Breast epithelium (tissue), 4 donors: ENCODE results near the gene FMN1. TPM values are rescaled to one million over a fixed set of nuclear protein-coding genes. Genes with fewer than 3 reads are reported as not detected.

Source experiments
- DNase-seq, 2 donors: peaks; one replicate each; pipeline ENCODE4 v3.0.0-alpha.2; 2019; ENCODE audit warnings: low spot score in 2 of 2
- H3K27ac ChIP-seq, 2 donors: fragments of 200-600 bp; sonication (generic) in 1 of 2; one replicate each; pipeline ENCODE4 v1.5.1; 2016 to 2019; ENCODE audit warnings: mild to moderate bottlenecking in 1 of 2
- H3K27me3 ChIP-seq, 2 donors: fragments of 200-600 bp; sonication (generic) in 1 of 2; one replicate each; pipeline versions ENCODE4 v1.5.1 to v1.6.0; 2017 to 2019; ENCODE audit warnings: control low read depth in 1 of 2, mild to moderate bottlenecking in 1 of 2
- H3K36me3 ChIP-seq: fragments of 200-600 bp; one replicate; pipeline ENCODE4 v1.5.1; 2019
- H3K4me1 ChIP-seq, 2 donors: fragments of 200-600 bp; sonication (generic); one replicate each; pipeline ENCODE4 v1.5.1; 2016 to 2019; ENCODE audit warnings: control low read depth in 1 of 2
- H3K4me3 ChIP-seq, 3 donors: fragments of 200-600 bp; sonication (generic); 1 replicate in 2 of 3; 2 replicates in 1 of 3; pipeline ENCODE4 v1.5.1; 2016 to 2019; ENCODE audit warnings: mild to moderate bottlenecking in 3 of 3, moderate library complexity in 2 of 3
- H3K9me3 ChIP-seq, 2 donors: fragments of 200-600 bp; sonication (generic) in 1 of 2; one replicate each; pipeline ENCODE4 v1.5.1; 2016 to 2019; ENCODE audit warnings: control low read depth in 1 of 2
- CTCF ChIP-seq, 3 donors: fragments of 450-650 bp; IDR thresholded peaks; one replicate each; pipeline ENCODE4 v1.5.1; 2016 to 2017; ENCODE audit warnings: antibody characterized with exemption in 3 of 3, mild to moderate bottlenecking in 3 of 3, moderate library complexity in 3 of 3
- POLR2A ChIP-seq: fragments of 450-650 bp; IDR thresholded peaks from one replicate; pipeline ENCODE4 v1.6.1; 2016; ENCODE audit warnings: antibody characterized with exemption, mild to moderate bottlenecking, moderate library complexity
- POLR2AphosphoS5 ChIP-seq, 3 donors: sonication (generic); formaldehyde crosslinking; IDR thresholded peaks; one replicate each; pipeline ENCODE4 v1.6.1; 2017; ENCODE audit warnings: antibody characterized with exemption in 3 of 3
- intact Hi-C: fragments of 100-400 bp; cut with DNase I; formaldehyde crosslinking; loops from one replicate; pipeline ENCODE4 v1.15.1; 2023; ENCODE audit warnings: low total_unique reads
- total RNA-seq, 3 donors: library from RNA; depleted of rRNA; stranded (reverse); fragments of >200 nt; gene quantifications; one replicate each; pipeline ENCODE4 v1.1.0, GENCODE V29; 2016

The FMN1 gene
- total RNA-seq, 3 donors from 2014 or later = 33.1 to 56.8 (median 50.7) TPM

GRCh38 chr15:33034588-33034987 lies 159.9 kb downstream of the FMN1 start:
- Histone ChIP-seq H3K4me3 (no peak overlapping the region), H3K36me3 (no peaks in the 10 kb centered on the region), H3K27me3 (no peaks in the 10 kb centered on the region), H3K27ac (no peak overlapping the region), H3K9me3 (no peaks in the 10 kb centered on the region), H3K4me1 (no peaks in the 10 kb centered on the region)
- no peak for TF ChIP-seq POLR2A
- TF ChIP-seq POLR2AphosphoS5 (IDR thresholded peaks at IDR 0.05) = no peak
- no peak for TF ChIP-seq CTCF (IDR thresholded peaks at IDR 0.05)
- DNase-seq = no peak
- intact Hi-C loops = no loop called here

- intact Hi-C loops = no loop called here
- no peaks in the 10 kb centered on the region for H3K27me3 ChIP-seq
- H3K4me1 ChIP-seq = no peaks in the 10 kb centered on the region
- no peak for DNase-seq
- no peaks in the 10 kb centered on the region for H3K36me3 ChIP-seq
- TF ChIP-seq CTCF (IDR thresholded peaks at IDR 0.05) (no peak), POLR2AphosphoS5 (IDR thresholded peaks at IDR 0.05) (no peak), POLR2A (no peak)
- no peak overlapping the region for H3K27ac ChIP-seq
- H3K9me3 ChIP-seq = no peaks in the 10 kb centered on the region
- no peak overlapping the region for H3K4me3 ChIP-seq
These were observed 162.5 kb downstream of the FMN1 start for GRCh38 chr15:33032053-33032452.

GRCh38 chr15:33031324-33031821 lies 163.1 kb downstream of the FMN1 start:
- DNase-seq = no peak
- no peaks in the 10 kb centered on the region for H3K9me3 ChIP-seq
- no peaks in the 10 kb centered on the region for H3K27me3 ChIP-seq
- intact Hi-C loops = no loop called here
- no peaks in the 10 kb centered on the region for H3K36me3 ChIP-seq
- H3K4me3 ChIP-seq = no peak overlapping the region
- no peak overlapping the region for H3K27ac ChIP-seq
- no peak for TF ChIP-seq POLR2A
- TF ChIP-seq POLR2AphosphoS5 (IDR thresholded peaks at IDR 0.05) = no peak
- TF ChIP-seq CTCF (IDR thresholded peaks at IDR 0.05) = no peak
- no peaks in the 10 kb centered on the region for H3K4me1 ChIP-seq

DNA sequence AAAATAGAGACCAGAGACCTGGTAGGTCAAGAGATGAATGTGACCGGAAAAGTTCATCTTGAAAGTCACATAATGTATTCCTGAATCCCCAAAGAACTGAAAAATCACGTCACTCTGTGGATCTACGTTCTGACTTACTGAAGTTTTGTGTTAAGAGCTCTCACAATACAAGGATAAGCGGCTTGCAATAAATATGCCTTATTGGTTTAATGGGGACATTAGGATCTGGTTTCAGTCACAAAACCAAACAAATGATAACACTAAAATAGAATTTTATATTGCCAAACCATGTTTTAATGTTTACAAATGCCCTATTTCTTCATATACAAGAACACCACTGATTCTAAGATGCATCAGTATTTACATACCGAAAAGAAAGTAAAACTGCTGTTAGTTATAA lies 164.2 kb downstream of the FMN1 start:
- Histone ChIP-seq H3K9me3 (no peaks in the 10 kb centered on the region), H3K27me3 (no peaks in the 10 kb centered on the region), H3K36me3 (no peaks in the 10 kb centered on the region), H3K27ac (no peak overlapping the region), H3K4me1 (no peaks in the 10 kb centered on the region), H3K4me3 (no peak overlapping the region)
- intact Hi-C loops = no loop called here
- DNase-seq = no peak
- TF ChIP-seq CTCF (IDR thresholded peaks at IDR 0.05) = no peak
- TF ChIP-seq POLR2A = no peak
- no peak for TF ChIP-seq POLR2AphosphoS5 (IDR thresholded peaks at IDR 0.05)

- intact Hi-C loops = no loop called here
- H3K4me1 ChIP-seq = no peaks in the 10 kb centered on the region
- no peaks in the 10 kb centered on the region for H3K36me3 ChIP-seq
- H3K27me3 ChIP-seq = no peaks in the 10 kb centered on the region
- no peak for DNase-seq
- no peak overlapping the region for H3K27ac ChIP-seq
- no peak for TF ChIP-seq POLR2AphosphoS5 (IDR thresholded peaks at IDR 0.05)
- no peak for TF ChIP-seq POLR2A
- TF ChIP-seq CTCF (IDR thresholded peaks at IDR 0.05) = no peak
- H3K9me3 ChIP-seq = no peaks in the 10 kb centered on the region
- H3K4me3 ChIP-seq = no peak overlapping the region
These were observed 165.3 kb downstream of the FMN1 start for GRCh38 chr15:33029109-33029652.
